Epithelial cell of proximal tubule (primary cell): ENCODE results near the gene ORM1. TPM values are rescaled to one million over a fixed set of nuclear protein-coding genes. Genes with fewer than 3 reads are reported as not detected.

Source experiments
- DNase-seq: peaks from one replicate; pipeline ENCODE4 v3.0.0-alpha.2; 2011; ENCODE audit warnings: low read depth
- H3K4me3 ChIP-seq: 2 replicates; pipeline ENCODE4 v1.5.1; 2011; ENCODE audit warnings: low read depth, mild to moderate bottlenecking, low read length
- CTCF ChIP-seq: conservative IDR thresholded peaks from 2 replicates; pipeline ENCODE4 v1.5.1; 2012; ENCODE audit warnings: low read depth, mild to moderate bottlenecking, low read length
- total RNA-seq: library from RNA; depleted of rRNA; stranded (reverse); fragments of >200 nt; gene quantifications from 2 replicates; pipeline ENCODE4 v1.2.3, GENCODE V29; 2015

ORM1 gene
- total RNA-seq, 1 donor from 2014 or later: not detected

- DNase-seq: no peak
- no peak for TF ChIP-seq CTCF
- no peak overlapping the region for H3K4me3 ChIP-seq
These were observed 8.5 kb upstream of the ORM1 start for GRCh38 chr9:114314256-114314867.

GRCh38 chr9:114314881-114315722 lies 7.8 kb upstream of the ORM1 start:
- no peak overlapping the region for H3K4me3 ChIP-seq
- no peak for TF ChIP-seq CTCF
- DNase-seq: peak; percentile 20

GRCh38 chr9:114315723-114316363 lies 7.1 kb upstream of the ORM1 start:
- H3K4me3 ChIP-seq: no peak overlapping the region
- DNase-seq: no peak
- TF ChIP-seq CTCF: no peak

- DNase-seq: no peak
- no peak overlapping the region for H3K4me3 ChIP-seq
- TF ChIP-seq CTCF: no peak
These were observed 6.2 kb upstream of the ORM1 start for GRCh38 chr9:114316605-114317230.

GRCh38 chr9:114317665-114318357 lies 5.1 kb upstream of the ORM1 start:
- no peak overlapping the region for H3K4me3 ChIP-seq
- no peak for DNase-seq
- no peak for TF ChIP-seq CTCF

- no peak overlapping the region for H3K4me3 ChIP-seq
- TF ChIP-seq CTCF: no peak
- no peak for DNase-seq
These were observed 4.5 kb upstream of the ORM1 start for GRCh38 chr9:114318416-114318815.
